OCI-LY1 (cell line): ENCODE results near the gene SSC4D.
A peak's percentile ranks its signal among the peaks of the same experiment; 100 is the strongest.
"Not testable (repeated sequence)": the region's sequence is repeated elsewhere in the genome, so short reads cannot be mapped to it uniquely, and the experiment has no call there.

ENCODE experiments used
- EZH2 ChIP-seq: fragments of 200-600 bp; sonication (generic), shearing (Covaris generic); IDR thresholded peaks from 2 replicates; pipeline ENCODE4 v1.8.0; 2017; ENCODE audit warnings: borderline replicate concordance, mixed run types, mild to moderate bottlenecking, antibody characterized with exemption, low read length, moderate library complexity, mixed read lengths
- TF ChIP-seq, protein P1 (sequence below): fragments of 200-600 bp; sonication (generic), shearing (Covaris generic); IDR thresholded peaks from 2 replicates; pipeline ENCODE4 v1.5.1; 2017; ENCODE audit warnings: mild to moderate bottlenecking, antibody characterized with exemption, low read length, moderate library complexity, mixed read lengths

- TF ChIP-seq, protein P1, sequence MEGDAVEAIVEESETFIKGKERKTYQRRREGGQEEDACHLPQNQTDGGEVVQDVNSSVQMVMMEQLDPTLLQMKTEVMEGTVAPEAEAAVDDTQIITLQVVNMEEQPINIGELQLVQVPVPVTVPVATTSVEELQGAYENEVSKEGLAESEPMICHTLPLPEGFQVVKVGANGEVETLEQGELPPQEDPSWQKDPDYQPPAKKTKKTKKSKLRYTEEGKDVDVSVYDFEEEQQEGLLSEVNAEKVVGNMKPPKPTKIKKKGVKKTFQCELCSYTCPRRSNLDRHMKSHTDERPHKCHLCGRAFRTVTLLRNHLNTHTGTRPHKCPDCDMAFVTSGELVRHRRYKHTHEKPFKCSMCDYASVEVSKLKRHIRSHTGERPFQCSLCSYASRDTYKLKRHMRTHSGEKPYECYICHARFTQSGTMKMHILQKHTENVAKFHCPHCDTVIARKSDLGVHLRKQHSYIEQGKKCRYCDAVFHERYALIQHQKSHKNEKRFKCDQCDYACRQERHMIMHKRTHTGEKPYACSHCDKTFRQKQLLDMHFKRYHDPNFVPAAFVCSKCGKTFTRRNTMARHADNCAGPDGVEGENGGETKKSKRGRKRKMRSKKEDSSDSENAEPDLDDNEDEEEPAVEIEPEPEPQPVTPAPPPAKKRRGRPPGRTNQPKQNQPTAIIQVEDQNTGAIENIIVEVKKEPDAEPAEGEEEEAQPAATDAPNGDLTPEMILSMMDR: peak; percentile 56
- TF ChIP-seq EZH2: not testable (repeated sequence)
Measured at GRCh38 chr7:76437873-76438272, 28.4 kb upstream of the SSC4D start.
